GM06990 (cell line): Measurements from ENCODE around the gene KCNA1.

Experiments used
- DNase-seq: peaks from one replicate; pipeline ENCODE4 v3.0.0-alpha.2; 2011; ENCODE audit not compliant: insufficient read length; ENCODE audit errors: extremely low read depth
- H3K27me3 ChIP-seq: replicated peaks from 2 replicates; pipeline ENCODE4 v1.6.0; 2011; ENCODE audit warnings: low read length; ENCODE audit not compliant: control insufficient read depth, insufficient read depth
- H3K36me3 ChIP-seq: 2 replicates; pipeline ENCODE4 v1.5.1; 2011; ENCODE audit warnings: low read length; ENCODE audit not compliant: control insufficient read depth, insufficient read depth
- H3K4me3 ChIP-seq: replicated peaks from 2 replicates; pipeline ENCODE4 v1.5.1; 2011; ENCODE audit warnings: low read depth, mild to moderate bottlenecking, control low read depth, low read length
- TF ChIP-seq, protein P1 (sequence below): IDR thresholded peaks from 2 replicates; pipeline ENCODE4 v1.5.1; 2011; ENCODE audit warnings: low read length, control low read depth, mild to moderate bottlenecking, inconsistent platforms; ENCODE audit not compliant: insufficient read depth, poor library complexity, severe bottlenecking

Gene KCNA1

DNA sequence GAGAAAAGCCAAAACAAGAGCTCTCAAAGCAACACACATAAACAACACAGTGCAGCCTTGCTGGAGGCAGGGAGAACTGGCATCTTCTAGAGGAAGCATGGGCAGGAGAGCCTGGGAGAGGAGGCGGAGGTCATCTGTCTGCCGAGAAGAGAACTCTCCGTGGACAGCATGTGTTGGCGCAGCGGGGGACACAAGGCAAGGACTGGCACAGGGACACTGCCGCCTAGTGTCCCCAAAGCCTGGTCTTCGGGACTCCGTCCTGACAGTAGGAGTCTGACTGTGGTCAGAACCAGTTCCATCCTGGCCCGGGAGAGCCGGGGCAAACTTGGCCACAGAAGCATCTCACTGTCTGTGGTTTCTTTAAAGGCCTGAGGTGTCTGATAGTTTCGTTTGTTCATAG is 47.3 kb downstream of the KCNA1 start:
- no peaks in the 10 kb centered on the region for H3K27me3 ChIP-seq
- no peak overlapping the region for H3K4me3 ChIP-seq
- TF ChIP-seq, protein P1, sequence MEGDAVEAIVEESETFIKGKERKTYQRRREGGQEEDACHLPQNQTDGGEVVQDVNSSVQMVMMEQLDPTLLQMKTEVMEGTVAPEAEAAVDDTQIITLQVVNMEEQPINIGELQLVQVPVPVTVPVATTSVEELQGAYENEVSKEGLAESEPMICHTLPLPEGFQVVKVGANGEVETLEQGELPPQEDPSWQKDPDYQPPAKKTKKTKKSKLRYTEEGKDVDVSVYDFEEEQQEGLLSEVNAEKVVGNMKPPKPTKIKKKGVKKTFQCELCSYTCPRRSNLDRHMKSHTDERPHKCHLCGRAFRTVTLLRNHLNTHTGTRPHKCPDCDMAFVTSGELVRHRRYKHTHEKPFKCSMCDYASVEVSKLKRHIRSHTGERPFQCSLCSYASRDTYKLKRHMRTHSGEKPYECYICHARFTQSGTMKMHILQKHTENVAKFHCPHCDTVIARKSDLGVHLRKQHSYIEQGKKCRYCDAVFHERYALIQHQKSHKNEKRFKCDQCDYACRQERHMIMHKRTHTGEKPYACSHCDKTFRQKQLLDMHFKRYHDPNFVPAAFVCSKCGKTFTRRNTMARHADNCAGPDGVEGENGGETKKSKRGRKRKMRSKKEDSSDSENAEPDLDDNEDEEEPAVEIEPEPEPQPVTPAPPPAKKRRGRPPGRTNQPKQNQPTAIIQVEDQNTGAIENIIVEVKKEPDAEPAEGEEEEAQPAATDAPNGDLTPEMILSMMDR: no peak
- no peak for DNase-seq
- H3K36me3 ChIP-seq: no peaks in the 10 kb centered on the region

DNA sequence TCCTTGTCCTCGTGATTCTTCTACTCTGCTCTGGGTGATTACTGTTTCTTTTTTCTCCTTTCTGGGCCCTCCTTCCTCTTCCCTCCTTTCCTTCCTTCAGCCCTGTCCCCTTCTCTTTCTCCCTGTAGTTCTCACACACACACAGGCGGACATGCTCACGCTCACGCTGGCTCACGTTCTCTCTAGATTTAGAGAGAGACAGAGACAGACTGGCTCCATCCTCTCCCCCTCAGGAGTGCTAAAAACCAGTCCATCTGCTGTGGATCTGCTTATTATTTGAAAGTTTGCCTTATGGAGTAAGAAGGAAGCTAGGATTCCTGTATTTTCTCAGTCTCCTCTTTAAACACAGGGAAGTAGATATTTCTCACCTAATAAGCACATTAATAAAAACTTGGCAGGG is 48.1 kb downstream of the KCNA1 start:
- DNase-seq: no peak
- no peak overlapping the region for H3K4me3 ChIP-seq
- no peaks in the 10 kb centered on the region for H3K36me3 ChIP-seq
- TF ChIP-seq, protein P1: no peak
- H3K27me3 ChIP-seq: no peaks in the 10 kb centered on the region

DNA sequence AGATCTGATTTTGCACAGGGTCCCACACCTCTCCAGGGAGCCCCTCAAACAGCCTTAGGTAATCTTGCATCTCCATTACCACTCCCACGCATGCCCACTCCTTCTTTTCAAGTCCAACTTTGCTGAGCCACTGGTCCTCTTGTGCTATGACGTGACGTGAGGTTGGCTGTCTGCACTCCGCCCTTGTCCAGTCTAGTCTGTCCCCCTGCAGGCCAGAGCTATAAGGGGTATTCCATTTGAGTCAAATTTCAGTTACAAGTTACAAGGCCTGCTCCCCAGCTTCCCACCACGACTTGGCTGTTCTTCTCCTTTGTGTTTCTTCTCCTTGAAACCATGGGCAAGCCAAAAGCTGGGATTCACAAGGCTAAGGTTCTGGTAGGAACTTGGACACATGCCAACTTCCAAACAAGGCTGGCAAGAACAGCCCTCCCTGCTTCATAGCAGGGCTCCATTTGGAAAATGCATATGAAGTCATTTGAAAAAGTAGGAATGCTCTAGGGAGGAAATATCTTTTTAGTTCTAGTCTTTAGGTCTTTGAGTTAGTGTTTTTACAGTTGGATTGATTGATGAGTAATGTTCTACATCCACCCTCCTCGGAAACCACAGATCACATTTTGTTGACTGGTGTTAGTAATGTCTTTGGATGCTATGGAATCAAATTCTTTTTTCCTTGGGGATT is 49.1 kb downstream of the KCNA1 start:
- no peak overlapping the region for H3K4me3 ChIP-seq
- no peaks in the 10 kb centered on the region for H3K27me3 ChIP-seq
- no peaks in the 10 kb centered on the region for H3K36me3 ChIP-seq
- no peak for DNase-seq
- TF ChIP-seq, protein P1: no peak

DNA sequence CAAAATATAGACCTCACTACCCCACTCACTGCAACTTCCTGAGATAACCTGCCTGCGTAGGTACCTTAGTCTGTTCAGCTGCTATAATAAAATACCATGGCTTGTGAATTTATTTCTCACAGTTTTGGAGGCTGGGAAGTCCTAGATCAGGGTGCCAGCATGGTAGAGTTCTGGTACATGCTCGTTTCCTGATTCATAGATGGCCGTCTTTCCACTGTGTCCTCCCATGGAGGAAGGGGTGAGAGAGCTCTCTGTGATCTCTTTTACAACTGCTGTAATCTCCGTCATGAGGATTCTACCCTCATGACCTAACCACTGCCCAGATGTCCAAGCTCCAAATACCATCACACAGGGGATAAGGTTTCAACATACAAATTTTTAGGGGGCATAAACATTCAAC is 49.7 kb downstream of the KCNA1 start:
- H3K4me3 ChIP-seq: no peak overlapping the region
- DNase-seq: no peak
- H3K36me3 ChIP-seq: no peaks in the 10 kb centered on the region
- TF ChIP-seq, protein P1: no peak
- H3K27me3 ChIP-seq: no peaks in the 10 kb centered on the region

DNA sequence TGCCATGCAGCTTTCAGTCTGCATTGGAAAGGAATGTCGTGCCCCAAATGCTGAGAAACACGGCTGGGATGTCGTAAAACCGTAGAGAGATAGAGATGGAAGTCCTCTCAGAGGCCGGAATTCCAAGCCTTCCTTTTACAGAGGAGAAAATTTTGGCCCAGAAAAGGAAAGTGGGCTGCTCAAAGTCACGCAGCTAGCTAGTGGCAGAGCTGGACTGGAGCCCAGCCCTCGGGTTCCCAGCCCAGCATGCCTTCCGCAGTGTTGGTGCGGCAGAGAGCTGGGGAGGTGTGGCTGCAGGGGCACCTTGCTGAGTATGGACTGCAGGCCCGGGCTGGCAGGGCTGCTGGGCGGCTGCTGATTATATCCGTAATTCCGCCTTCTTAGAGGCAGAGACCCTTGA is 50.3 kb downstream of the KCNA1 start:
- DNase-seq: no peak

DNA sequence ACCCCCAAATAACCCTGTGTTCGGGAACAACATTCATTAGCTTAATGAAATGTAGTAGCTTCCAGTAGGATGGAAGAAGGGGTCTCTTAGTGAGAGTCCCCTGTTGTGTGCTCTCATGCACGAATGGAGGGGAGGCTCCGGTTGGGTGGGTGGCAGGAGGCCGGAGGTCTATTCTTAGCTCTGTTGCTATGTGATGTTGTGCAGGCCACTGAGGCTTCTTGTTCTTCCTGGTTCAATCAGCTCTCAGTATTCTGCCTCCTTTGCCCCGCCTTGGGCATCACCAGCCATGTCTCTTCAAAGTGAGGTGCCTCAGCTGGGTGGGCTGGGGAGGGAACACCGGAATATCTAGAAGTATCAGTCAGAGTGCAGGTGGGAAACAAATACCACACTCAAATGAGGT is 50.8 kb downstream of the KCNA1 start:
- no peak for DNase-seq
- H3K36me3 ChIP-seq: no peaks in the 10 kb centered on the region
- no peak overlapping the region for H3K4me3 ChIP-seq
- TF ChIP-seq, protein P1: no peak
- no peaks in the 10 kb centered on the region for H3K27me3 ChIP-seq

More for the DNA sequence above, 50.3 kb downstream of the KCNA1 start:
- no peak overlapping the region for H3K4me3 ChIP-seq
- TF ChIP-seq, protein P1: no peak
- H3K27me3 ChIP-seq: no peaks in the 10 kb centered on the region
- H3K36me3 ChIP-seq: no peaks in the 10 kb centered on the region
